HG03196 (cell line): ENCODE data around the gene HDAC4.

Experiments used
- ATAC-seq: cut with Tn5 transposase; IDR thresholded peaks from one replicate; pipeline ENCODE4 v1.9.1; 2021; ENCODE audit not compliant: unreplicated experiment

The HDAC4 gene

GRCh38 chr2:239008677-239009588 is 391.9 kb downstream of the HDAC4 start:
- ATAC-seq: no peak

GRCh38 chr2:239008004-239008403 is 392.8 kb downstream of the HDAC4 start:
- ATAC-seq: no peak

GRCh38 chr2:239006622-239007285 is 394.1 kb downstream of the HDAC4 start:
- no peak for ATAC-seq

GRCh38 chr2:239005586-239005985 is 395.2 kb downstream of the HDAC4 start:
- ATAC-seq: no peak

GRCh38 chr2:239004274-239005015 is 396.4 kb downstream of the HDAC4 start:
- no peak for ATAC-seq

GRCh38 chr2:239003624-239004273 is 397.1 kb downstream of the HDAC4 start:
- ATAC-seq: no peak

- no peak for ATAC-seq
Observed at GRCh38 chr2:239002954-239003623, 397.7 kb downstream of the HDAC4 start.

- ATAC-seq: no peak
Observed at GRCh38 chr2:239002591-239002953, 398.2 kb downstream of the HDAC4 start.

- ATAC-seq: no peak
Observed at GRCh38 chr2:239001794-239002193, 399.0 kb downstream of the HDAC4 start.

GRCh38 chr2:239000500-239001073 is 400.2 kb downstream of the HDAC4 start:
- no peak for ATAC-seq

- no peak for ATAC-seq
Observed at GRCh38 chr2:239000089-239000488, 400.7 kb downstream of the HDAC4 start.

- ATAC-seq: no peak
Observed at GRCh38 chr2:238999291-238999741, 401.5 kb downstream of the HDAC4 start.

GRCh38 chr2:238998801-238999200 is 402.0 kb downstream of the HDAC4 start:
- no peak for ATAC-seq
